ENCODE measurements around the gene DYNAP. TPM values are rescaled to one million over a fixed set of nuclear protein-coding genes. Genes with fewer than 3 reads are reported as not detected.

Gene DYNAP
- polyA plus RNA-seq, 1 donor from 2014 or later = not detected

- H3K4me2 ChIP-seq (ENCODE audit: low read length) = no peak overlapping the region
- H3K36me3 ChIP-seq (ENCODE audit: insufficient read depth, low read length) = no peaks in the 10 kb centered on the region
- no peak overlapping the region for H3K4me3 ChIP-seq (ENCODE audit: low read length)
- no peaks in the 10 kb centered on the region for H3F3A ChIP-seq (ENCODE audit: insufficient read depth, low read length, poor library complexity, severe bottlenecking)
- H3K9ac ChIP-seq (ENCODE audit: low read length) = no peak overlapping the region
- TF ChIP-seq RAD21 (conservative IDR thresholded peaks at IDR 0.05) (no peak), EP300 (conservative IDR thresholded peaks at IDR 0.05; ENCODE audit: poor library complexity, severe bottlenecking) (no peak), REST (IDR thresholded peaks at IDR 0.05; ENCODE audit: borderline replicate concordance) (no peak), EZH2 (IDR thresholded peaks at IDR 0.05; ENCODE audit: borderline replicate concordance, insufficient read depth, low read length, poor library complexity, severe bottlenecking) (no peak), MXI1 (conservative IDR thresholded peaks at IDR 0.05; ENCODE audit: poor library complexity, severe bottlenecking) (no peak), SMC3 (conservative IDR thresholded peaks at IDR 0.05; ENCODE audit: poor library complexity) (no peak), TAF1 (IDR thresholded peaks at IDR 0.05; ENCODE audit: low read depth) (no peak), POLR2AphosphoS5 (IDR thresholded peaks at IDR 0.05) (no peak), CTCF (IDR thresholded peaks at IDR 0.05; ENCODE audit: poor library complexity, severe bottlenecking) (no peak)
- no peaks in the 10 kb centered on the region for H4K20me1 ChIP-seq (ENCODE audit: insufficient read depth)
- no peaks in the 10 kb centered on the region for H3K27me3 ChIP-seq (ENCODE audit: insufficient read depth, low read depth, low read length)
- H3K79me2 ChIP-seq (replicated peaks; ENCODE audit: insufficient read depth, low read length) = no peaks in the 10 kb centered on the region
- H2AFZ ChIP-seq (ENCODE audit: low read depth, low read length) = no peak overlapping the region
- no peaks in the 10 kb centered on the region for H3K9me3 ChIP-seq (ENCODE audit: low read length)
- no peak overlapping the region for H3K27ac ChIP-seq (ENCODE audit: low read length)
- H3K9me2 ChIP-seq (ENCODE audit: insufficient read depth, low read length) = no peaks in the 10 kb centered on the region
These were observed 20.8 kb downstream of the DYNAP start for GRCh38 chr18:54611816-54612215.

- Histone ChIP-seq H3K9ac (ENCODE audit: low read length) (no peak overlapping the region), H3K9me2 (ENCODE audit: insufficient read depth, low read length) (no peaks in the 10 kb centered on the region), H3K79me2 (replicated peaks; ENCODE audit: insufficient read depth, low read length) (no peaks in the 10 kb centered on the region), H3K4me3 (ENCODE audit: low read length) (no peak overlapping the region), H3K9me3 (ENCODE audit: low read length) (no peaks in the 10 kb centered on the region), H4K20me1 (ENCODE audit: insufficient read depth) (no peaks in the 10 kb centered on the region), H3K27ac (ENCODE audit: low read length) (no peak overlapping the region), H3K27me3 (ENCODE audit: insufficient read depth, low read depth, low read length) (no peaks in the 10 kb centered on the region), H3K4me2 (ENCODE audit: low read length) (no peak overlapping the region), H2AFZ (ENCODE audit: low read depth, low read length) (no peak overlapping the region), H3F3A (ENCODE audit: insufficient read depth, low read length, poor library complexity, severe bottlenecking) (no peaks in the 10 kb centered on the region), H3K36me3 (ENCODE audit: insufficient read depth, low read length) (no peaks in the 10 kb centered on the region)
- TF ChIP-seq SMC3 (conservative IDR thresholded peaks at IDR 0.05; ENCODE audit: poor library complexity) = no peak
These were observed 21.2 kb downstream of the DYNAP start for GRCh38 chr18:54612237-54612636.

GRCh38 chr18:54613174-54613573, 22.1 kb downstream of the DYNAP start:
- Histone ChIP-seq H3K4me3 (ENCODE audit: low read length) (no peak overlapping the region), H3F3A (ENCODE audit: insufficient read depth, low read length, poor library complexity, severe bottlenecking) (no peaks in the 10 kb centered on the region), H3K9ac (ENCODE audit: low read length) (no peak overlapping the region), H3K9me2 (ENCODE audit: insufficient read depth, low read length) (no peaks in the 10 kb centered on the region), H3K9me3 (ENCODE audit: low read length) (no peaks in the 10 kb centered on the region), H3K27ac (ENCODE audit: low read length) (no peak overlapping the region), H4K20me1 (ENCODE audit: insufficient read depth) (no peaks in the 10 kb centered on the region), H3K27me3 (ENCODE audit: insufficient read depth, low read depth, low read length) (no peaks in the 10 kb centered on the region), H3K4me2 (ENCODE audit: low read length) (no peak overlapping the region), H3K36me3 (ENCODE audit: insufficient read depth, low read length) (no peaks in the 10 kb centered on the region), H3K79me2 (replicated peaks; ENCODE audit: insufficient read depth, low read length) (no peaks in the 10 kb centered on the region), H2AFZ (ENCODE audit: low read depth, low read length) (no peak overlapping the region)
- TF ChIP-seq TAF1 (IDR thresholded peaks at IDR 0.05; ENCODE audit: low read depth) (no peak), MXI1 (conservative IDR thresholded peaks at IDR 0.05; ENCODE audit: poor library complexity, severe bottlenecking) (no peak), REST (IDR thresholded peaks at IDR 0.05; ENCODE audit: borderline replicate concordance) (no peak), CTCF (IDR thresholded peaks at IDR 0.05; ENCODE audit: poor library complexity, severe bottlenecking) (no peak), EP300 (conservative IDR thresholded peaks at IDR 0.05; ENCODE audit: poor library complexity, severe bottlenecking) (no peak), POLR2AphosphoS5 (IDR thresholded peaks at IDR 0.05) (no peak), RAD21 (conservative IDR thresholded peaks at IDR 0.05) (no peak), SMC3 (conservative IDR thresholded peaks at IDR 0.05; ENCODE audit: poor library complexity) (no peak), EZH2 (IDR thresholded peaks at IDR 0.05; ENCODE audit: borderline replicate concordance, insufficient read depth, low read length, poor library complexity, severe bottlenecking) (no peak)

All from neural cell (in vitro differentiated cells).